ENCODE data around the gene ECHS1.
A peak's percentile ranks its signal among the peaks of the same experiment; 100 is the strongest.
"Not testable (repeated sequence)": the region's sequence is repeated elsewhere in the genome, so short reads cannot be mapped to it uniquely, and the experiment has no call there.

Gene ECHS1

GRCh38 chr10:133397938-133398337, 24.8 kb upstream of the ECHS1 start:
- DNase-seq = no peak

- no peak for DNase-seq
Observed at GRCh38 chr10:133396035-133396624, 23.0 kb upstream of the ECHS1 start.

- DNase-seq = no peak
Observed at GRCh38 chr10:133394801-133395221, 21.7 kb upstream of the ECHS1 start.

- DNase-seq = peak in 1 of 2 donors; percentile 92
Observed at GRCh38 chr10:133394064-133394663, 21.0 kb upstream of the ECHS1 start, which contains the start of gene MTG1. MTG1 (plus strand) TSS chr10:133394157; CDS start chr10:133394221, 64 bp downstream.

GRCh38 chr10:133393401-133394063, 20.4 kb upstream of the ECHS1 start:
- peak in 1 of 2 donors; percentile 93 for DNase-seq

- no peak for DNase-seq
Observed at GRCh38 chr10:133391761-133392518, 18.8 kb upstream of the ECHS1 start.

- no peak for DNase-seq
Observed at GRCh38 chr10:133391249-133391635, 18.1 kb upstream of the ECHS1 start.

GRCh38 chr10:133390597-133391248, 17.6 kb upstream of the ECHS1 start:
- DNase-seq = no peak

- DNase-seq = peak in 1 of 2 donors; percentile 36
Observed at GRCh38 chr10:133388973-133389818, 16.0 kb upstream of the ECHS1 start.

GRCh38 chr10:133388236-133388972, 15.2 kb upstream of the ECHS1 start:
- DNase-seq = no peak

- not testable (repeated sequence) for DNase-seq
Observed at GRCh38 chr10:133386951-133387350, 13.8 kb upstream of the ECHS1 start.

GRCh38 chr10:133385214-133385613, 12.1 kb upstream of the ECHS1 start:
- no peak for DNase-seq

GRCh38 chr10:133384071-133384470, 10.9 kb upstream of the ECHS1 start:
- DNase-seq = no peak

- DNase-seq = no peak
Observed at GRCh38 chr10:133383551-133383950, 10.4 kb upstream of the ECHS1 start.

- DNase-seq = no peak
Observed at GRCh38 chr10:133381036-133381435, 7.9 kb upstream of the ECHS1 start.

- no peak for DNase-seq
Observed at GRCh38 chr10:133379801-133380666, 6.9 kb upstream of the ECHS1 start.

- DNase-seq = peak; percentile 57 to 60
Observed at GRCh38 chr10:133379152-133379800, 6.1 kb upstream of the ECHS1 start, which contains the start of gene PAOX. PAOX (plus strand) TSS chr10:133379262; CDS start chr10:133379317, 55 bp downstream.

GRCh38 chr10:133378251-133379096, 5.3 kb upstream of the ECHS1 start:
- peak; percentile 55 to 64 for DNase-seq

Measured in activated CD4-positive, alpha-beta T cell treated with anti-CD3 and anti-CD28 coated beads for 4 hours (primary cell).